NOMO-1 treated with dmso at 0.1 percent for 144 hours (cell line): Measurements from ENCODE around the gene CES4A.
A peak's percentile ranks its signal among the peaks of the same experiment; 100 is the strongest.
"Not testable (repeated sequence)": the region's sequence is repeated elsewhere in the genome, so short reads cannot be mapped to it uniquely, and the experiment has no call there.

ENCODE experiments used
- DNase-seq: peaks from one replicate; lab custom pipeline; 2025; ENCODE audit not compliant: unreplicated experiment; lab: John Stamatoyannopoulos, UW

The CES4A gene

GRCh38 chr16:66983033-66983432 lies 5.4 kb upstream of the CES4A start:
- no peak for DNase-seq

DNA sequence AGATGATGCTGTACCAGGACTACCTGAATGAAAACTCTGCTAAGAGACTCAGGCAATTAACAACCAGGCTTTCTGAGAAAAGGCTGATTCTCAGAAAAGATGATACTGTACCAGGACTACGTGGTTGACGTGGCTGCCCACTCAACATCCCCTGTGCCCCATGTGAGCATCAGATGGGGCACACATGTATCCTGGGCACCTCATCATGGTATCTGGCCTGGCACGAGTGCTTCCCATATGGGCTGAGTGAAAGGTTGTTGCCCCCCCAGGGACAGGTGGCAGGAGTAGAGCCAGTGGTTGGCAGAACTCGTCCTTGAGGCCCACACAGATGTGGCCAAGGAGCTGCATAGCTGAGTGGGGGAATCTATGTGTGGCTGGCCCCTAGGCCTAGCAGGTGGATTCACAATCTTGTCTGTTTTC lies 3.5 kb upstream of the CES4A start:
- DNase-seq = no peak

- DNase-seq = no peak
Measured at GRCh38 chr16:66986559-66986958, 1.8 kb upstream of the CES4A start.

DNA sequence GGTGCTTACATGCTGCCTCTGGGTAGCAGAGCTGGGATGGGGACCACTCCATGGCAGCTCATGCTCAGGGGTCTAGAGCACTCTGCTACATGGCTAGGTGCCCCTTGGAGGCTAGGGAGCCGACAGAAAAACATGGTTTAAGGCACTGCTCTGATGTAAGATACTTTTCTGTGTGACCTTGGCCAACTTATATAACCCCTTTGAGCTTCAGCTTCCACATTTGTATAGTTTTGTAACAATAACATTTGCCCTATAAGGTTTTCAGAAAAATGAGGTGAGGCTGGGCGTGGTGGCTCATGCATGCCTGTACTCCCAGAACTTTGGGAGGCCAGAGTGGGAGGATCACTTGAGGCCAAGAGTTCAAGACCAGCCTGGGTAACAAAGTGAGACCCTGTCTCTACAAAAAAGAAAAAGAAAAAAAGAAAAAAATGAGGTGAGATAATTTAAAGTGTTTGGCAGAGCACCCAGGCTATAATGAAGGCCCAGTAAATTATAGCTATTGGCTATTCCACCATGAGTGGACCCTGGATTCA lies 3.2 kb downstream of the CES4A start:
- DNase-seq = no peak

DNA sequence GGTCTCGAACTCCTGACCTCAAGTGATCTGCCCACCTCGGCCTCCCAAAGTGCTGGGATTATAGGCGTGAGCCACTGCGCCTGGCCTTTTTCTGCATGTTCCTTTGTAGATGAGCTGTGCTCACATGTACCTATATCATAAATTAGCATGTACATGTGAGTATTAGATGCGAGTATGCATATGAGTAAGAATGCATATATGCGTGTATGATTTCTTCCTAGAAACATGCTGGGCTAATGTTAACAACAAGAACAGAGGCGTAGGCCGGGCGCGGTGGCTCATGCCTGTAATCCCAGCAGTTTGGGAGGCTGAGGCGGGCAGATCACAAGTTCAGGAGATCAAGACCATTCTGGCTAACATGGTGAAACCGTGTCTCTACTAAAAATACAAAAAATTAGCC lies 5.2 kb downstream of the CES4A start:
- not testable (repeated sequence) for DNase-seq

GRCh38 chr16:66996324-66996982 lies 8.1 kb downstream of the CES4A start:
- no peak for DNase-seq

- DNase-seq = no peak
Measured at GRCh38 chr16:66996983-66997358, 8.6 kb downstream of the CES4A start.

DNA sequence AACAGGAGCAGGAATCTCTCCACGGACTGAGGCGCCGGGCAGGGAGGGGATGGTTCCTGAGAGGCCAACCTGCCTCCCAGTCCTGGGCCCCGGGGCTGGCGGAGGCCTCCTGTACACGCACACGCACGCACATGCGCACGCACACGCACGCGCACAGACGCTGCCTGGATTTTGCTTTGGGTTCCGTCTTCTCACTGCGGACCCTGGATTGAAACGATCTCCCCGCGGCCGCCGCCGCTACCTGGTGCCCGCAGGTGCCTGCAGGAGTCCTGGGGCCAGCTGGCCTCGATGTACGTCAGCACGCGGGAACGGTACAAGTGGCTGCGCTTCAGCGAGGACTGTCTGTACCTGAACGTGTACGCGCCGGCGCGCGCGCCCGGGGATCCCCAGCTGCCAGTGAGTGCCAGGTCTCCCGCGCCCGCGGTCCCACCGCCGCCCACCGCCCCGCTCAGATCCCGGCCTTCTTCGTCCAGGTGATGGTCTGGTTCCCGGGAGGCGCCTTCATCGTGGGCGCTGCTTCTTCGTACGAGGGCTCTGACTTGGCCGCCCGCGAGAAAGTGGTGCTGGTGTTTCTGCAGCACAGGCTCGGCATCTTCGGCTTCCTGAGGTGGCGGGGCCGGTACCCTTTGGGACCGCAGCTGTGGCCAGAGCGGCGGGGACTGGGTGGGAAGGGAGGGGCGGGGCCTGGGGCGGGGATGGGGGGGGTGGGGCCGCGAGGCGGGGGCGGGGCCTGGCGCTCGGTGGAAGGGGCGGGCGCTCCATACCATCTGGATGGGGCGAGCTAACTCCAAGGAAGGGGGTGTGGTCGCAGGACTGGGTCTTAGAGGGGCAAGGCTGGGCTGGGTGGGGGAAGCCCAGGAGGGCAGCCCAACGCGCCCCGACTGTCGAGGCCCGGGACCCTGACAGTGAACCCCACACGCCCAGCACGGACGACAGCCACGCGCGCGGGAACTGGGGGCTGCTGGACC lies 12.3 kb downstream of the CES4A start:
- DNase-seq = no peak

DNA sequence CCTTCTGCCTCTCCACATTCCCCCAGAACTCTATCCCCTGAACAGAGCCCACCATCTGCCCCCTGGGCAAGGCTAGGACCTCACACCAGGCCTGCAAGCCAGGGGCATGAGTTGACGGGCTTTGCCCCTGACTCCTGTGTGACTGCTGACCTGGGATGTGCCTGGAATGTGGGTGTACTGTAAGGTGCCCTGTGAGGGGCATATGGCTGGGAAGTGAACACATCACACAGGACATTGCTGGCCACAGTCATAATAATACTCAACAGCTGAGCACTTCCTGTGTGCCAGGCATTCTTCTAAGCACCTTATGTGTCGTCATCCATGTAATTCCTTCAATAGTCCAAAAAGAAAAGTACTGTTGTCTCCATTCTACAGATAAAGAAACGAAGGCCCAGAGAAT lies 13.3 kb downstream of the CES4A start:
- DNase-seq = no peak

DNA sequence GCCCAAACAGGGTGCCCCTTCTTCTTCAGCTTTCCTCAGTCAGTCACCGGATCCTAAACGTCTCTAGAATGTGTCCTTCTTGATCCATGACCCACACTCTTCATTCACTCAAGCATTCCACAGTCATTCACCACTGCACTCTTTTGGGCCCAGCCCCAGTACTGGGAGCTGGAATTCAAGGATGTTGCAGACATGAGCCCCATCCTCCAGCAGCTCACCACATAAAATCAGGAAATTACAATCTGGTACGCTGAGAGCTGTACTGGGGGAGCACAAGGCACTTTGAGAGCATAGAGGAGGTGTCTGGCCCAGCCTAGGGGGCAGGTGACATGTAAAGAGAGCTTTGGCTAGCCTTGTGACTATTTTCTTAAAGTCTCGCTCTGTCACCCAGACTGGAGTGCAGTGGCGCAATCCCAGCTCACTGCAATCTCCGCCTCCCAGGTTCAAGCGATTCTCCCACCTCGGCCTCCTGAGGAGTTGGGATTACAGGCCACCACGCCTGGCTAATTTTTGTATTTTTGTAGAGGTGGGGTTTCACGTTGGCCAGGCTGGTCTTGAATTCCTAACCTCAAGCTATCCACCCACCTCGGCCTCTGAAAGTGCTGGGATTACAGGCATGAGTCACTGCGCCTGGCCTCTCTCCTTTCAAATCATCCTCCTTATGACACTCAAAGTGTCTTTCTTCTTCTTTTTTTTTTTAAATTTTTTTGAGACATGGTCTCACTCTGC lies 18.7 kb downstream of the CES4A start:
- peak; percentile 5 for DNase-seq

DNA sequence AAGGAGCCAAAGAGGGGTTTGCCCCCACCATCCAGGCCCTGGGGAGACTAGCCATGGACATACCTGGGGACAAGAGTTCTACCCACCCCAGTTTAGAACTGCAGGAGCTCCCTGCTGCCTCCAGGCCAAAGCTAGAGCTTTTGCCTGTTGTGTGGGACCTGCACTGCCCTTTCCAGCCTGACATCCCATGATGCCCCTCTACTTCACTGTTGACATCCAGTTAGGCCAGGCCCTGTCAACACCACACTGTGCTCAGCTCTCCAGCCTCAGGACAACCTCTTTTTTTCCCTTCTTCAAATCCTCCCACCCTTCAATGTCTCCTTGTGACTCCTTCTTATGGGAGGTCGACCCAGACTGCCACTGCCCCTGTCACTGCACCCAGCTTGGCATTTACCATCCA lies 20.8 kb downstream of the CES4A start:
- DNase-seq = no peak

DNA sequence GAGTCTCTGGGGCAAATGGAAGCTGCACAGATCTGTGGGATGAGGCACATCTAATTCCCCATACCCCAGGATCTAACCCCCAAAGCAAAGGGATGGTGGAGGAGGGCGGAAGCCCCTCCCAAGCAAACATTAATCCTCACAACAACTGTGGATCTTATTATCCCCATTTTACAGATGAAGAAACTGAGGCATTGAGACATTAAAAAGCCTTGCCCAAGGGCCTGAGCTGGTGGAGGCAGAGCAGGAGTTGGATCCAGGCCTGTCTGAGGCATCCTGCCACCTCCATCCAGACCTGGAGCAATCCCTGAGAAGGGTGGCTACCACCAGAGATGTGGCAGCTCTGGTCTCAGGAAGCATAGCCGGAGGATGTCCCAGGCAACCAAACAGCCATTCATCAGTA lies 22.9 kb downstream of the CES4A start:
- no peak for DNase-seq

DNA sequence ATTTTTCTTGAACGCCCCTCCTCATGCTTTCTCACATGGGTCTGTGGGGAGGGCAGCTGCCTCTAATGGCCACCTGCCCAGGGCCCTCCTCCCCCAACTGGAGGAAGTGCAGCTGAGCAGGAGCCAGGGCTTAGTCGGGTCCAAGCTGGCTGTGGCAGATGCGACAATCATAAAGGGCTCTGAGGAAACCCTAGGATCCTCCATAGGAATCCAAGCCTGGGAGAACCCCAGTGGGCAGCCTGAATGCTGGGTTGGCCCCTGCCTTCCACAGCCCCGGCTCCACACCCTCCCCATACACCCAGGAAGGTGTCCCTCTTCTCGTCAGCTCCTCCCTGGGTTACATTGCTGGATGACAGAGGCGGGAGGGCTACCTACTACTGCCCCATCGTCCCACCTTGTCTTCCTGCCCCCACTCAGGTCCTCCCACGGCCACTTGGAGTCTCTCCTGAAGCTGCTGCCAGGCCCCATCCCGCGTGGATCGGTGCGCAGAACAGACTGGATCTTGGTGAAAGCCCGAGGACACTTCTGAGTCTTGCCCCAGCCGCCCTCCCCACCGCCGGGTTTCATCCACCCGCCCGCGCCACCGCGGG lies 24.9 kb downstream of the CES4A start:
- no peak for DNase-seq

- peak; percentile 36 for DNase-seq
Measured at GRCh38 chr16:67013823-67014633, 25.6 kb downstream of the CES4A start.

- DNase-seq = no peak
Measured at GRCh38 chr16:67014634-67015312, 26.4 kb downstream of the CES4A start.

DNA sequence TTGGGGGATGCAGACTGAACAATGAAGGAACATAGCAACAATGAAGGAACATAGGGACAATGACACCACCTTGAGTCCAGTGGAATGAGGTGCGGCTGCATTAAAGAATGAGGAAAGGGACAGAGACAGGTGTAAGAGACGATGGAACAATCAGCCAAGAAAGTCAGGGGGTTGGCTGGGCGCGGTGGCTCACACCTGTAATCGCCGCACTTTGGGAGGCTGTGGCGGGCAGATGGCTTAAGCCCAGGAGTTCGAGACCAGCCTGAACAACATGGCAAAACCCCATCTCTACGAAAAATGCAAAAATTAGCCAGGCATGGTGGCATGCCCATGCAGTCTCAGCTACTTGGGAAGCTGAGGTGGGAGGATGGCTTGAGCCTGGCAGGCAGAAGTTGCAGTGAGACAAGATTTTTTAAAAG lies 26.9 kb downstream of the CES4A start:
- no peak for DNase-seq

DNA sequence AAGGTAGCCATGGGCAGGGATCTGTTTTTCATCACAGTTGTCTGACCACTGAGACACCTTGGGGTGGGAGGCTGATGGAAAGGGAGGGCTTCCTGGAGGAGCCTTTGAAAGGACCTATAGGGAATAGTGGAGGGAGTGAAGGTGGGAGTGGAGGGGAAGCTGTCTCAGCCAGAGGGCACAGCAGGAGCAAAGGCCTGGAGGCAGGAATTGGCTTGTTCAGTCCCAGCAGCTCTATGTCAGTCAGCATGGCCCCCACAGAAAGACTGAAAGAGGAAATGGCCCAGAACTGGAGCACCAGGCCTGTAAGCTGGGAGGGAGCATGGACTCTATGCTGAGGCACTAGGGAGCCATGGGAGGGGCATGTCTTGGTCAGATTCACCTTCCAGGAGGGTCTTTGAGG lies 27.8 kb downstream of the CES4A start:
- no peak for DNase-seq

- no peak for DNase-seq
Measured at GRCh38 chr16:67016681-67017420, 28.5 kb downstream of the CES4A start.

GRCh38 chr16:67017421-67017750 lies 29.0 kb downstream of the CES4A start:
- no peak for DNase-seq
